Measurements from ENCODE around the gene ZCRB1.

ZCRB1 gene

GRCh38 chr12:42325653-42326474 lies at the start of gene ZCRB1, which contains the start of gene PPHLN1:
ZCRB1 (minus strand) TSS chr12:42326094; CDS start chr12:42324102, 1,992 bp downstream.
PPHLN1 (plus strand) TSS chr12:42326167; CDS start chr12:42335903, 9,736 bp downstream.
- no peak for TF ChIP-seq CTCF (IDR thresholded peaks at IDR 0.05)

GRCh38 chr12:42373669-42374068 lies 47.8 kb upstream of the ZCRB1 start:
- no peak for TF ChIP-seq CTCF (IDR thresholded peaks at IDR 0.05)

- peak; percentile 77 for TF ChIP-seq CTCF (IDR thresholded peaks at IDR 0.05)
Measured at GRCh38 chr12:42372154-42372791, 46.4 kb upstream of the ZCRB1 start.

GRCh38 chr12:42370013-42370412 lies 44.1 kb upstream of the ZCRB1 start:
- TF ChIP-seq CTCF (IDR thresholded peaks at IDR 0.05) = no peak

GRCh38 chr12:42365486-42365885 lies 39.6 kb upstream of the ZCRB1 start:
- no peak for TF ChIP-seq CTCF (IDR thresholded peaks at IDR 0.05)

- TF ChIP-seq CTCF (IDR thresholded peaks at IDR 0.05) = no peak
Measured at GRCh38 chr12:42364692-42365091, 38.8 kb upstream of the ZCRB1 start.

- no peak for TF ChIP-seq CTCF (IDR thresholded peaks at IDR 0.05)
Measured at GRCh38 chr12:42362647-42363260, 36.9 kb upstream of the ZCRB1 start.
